ENCODE data around the gene TGFBR3.

DNA sequence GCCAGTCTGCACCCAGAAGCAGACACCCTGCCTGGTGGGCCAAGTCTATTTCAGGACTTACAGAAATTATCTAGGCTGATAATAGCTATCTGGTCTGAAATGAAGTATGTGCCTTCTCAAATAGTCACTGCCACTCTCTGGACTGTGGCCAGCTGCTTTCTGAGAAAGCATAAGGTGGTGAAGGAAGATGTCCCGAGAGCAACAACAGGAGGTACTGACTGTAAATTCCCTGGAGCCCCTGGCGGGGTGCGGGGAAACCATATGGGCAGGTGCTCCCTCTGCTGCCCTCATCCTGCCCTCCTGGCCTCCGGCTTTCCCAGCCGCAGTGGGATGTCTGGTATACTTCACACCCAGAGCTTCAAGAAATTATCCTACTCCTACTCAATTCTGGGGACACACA lies 86.8 kb downstream of the TGFBR3 start:
- no peak for TF ChIP-seq PREB (CRISPR knock-in tag; IDR thresholded peaks at IDR 0.05)
- no peak for TF ChIP-seq SETDB1 (IDR thresholded peaks at IDR 0.05; ENCODE audit: low read length)
- TF ChIP-seq SAP30 (IDR thresholded peaks at IDR 0.05; ENCODE audit: borderline replicate concordance, insufficient read depth, low read depth, low read length, poor library complexity, severe bottlenecking), result no peak
- TF ChIP-seq CREM (IDR thresholded peaks at IDR 0.05; ENCODE audit: low read depth), result no peak
